ENCODE data around the gene OR10Z1.

OR10Z1 gene, protein sequence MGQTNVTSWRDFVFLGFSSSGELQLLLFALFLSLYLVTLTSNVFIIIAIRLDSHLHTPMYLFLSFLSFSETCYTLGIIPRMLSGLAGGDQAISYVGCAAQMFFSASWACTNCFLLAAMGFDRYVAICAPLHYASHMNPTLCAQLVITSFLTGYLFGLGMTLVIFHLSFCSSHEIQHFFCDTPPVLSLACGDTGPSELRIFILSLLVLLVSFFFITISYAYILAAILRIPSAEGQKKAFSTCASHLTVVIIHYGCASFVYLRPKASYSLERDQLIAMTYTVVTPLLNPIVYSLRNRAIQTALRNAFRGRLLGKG

DNA sequence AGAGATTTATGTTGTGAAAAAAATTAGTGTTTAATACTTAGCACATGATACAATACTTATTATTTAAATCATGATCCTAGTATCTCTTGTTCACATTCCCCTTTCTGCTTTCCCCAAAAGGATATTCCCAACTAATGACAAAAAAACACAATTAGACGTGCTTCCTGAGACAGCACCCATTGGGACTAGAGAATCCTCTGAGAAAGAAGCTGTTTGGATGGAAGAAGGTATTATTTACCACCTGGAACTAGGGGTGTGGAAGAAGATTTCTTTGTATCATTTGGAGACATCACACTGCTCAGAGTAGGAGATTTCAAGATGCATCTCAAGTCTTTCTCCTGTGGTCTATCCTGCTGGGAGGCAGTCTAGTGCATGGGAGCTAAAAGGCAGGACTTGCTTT, at the start of gene OR10Z1:
Gene OR10Z1, plus strand, starts transcription at position 301 of the 400 bp plus-strand sequence. CDS start 1,171 bp downstream, outside the sequence.
- H3K4me3 Mint-ChIP-seq: no peak within 1 kb of the TSS
- no peaks in the 10 kb centered on the region for H3K36me3 Mint-ChIP-seq (ENCODE audit: low read depth)
- DNase-seq (ENCODE audit: low spot score): no peak
- no peaks in the 10 kb centered on the region for H3K9me3 Mint-ChIP-seq
- no peaks in the 10 kb centered on the region for H3K27me3 Mint-ChIP-seq (ENCODE audit: low read depth)
- H3K27ac Mint-ChIP-seq: no peak within 1 kb of the TSS
- H3K4me1 Mint-ChIP-seq (ENCODE audit: low read depth): no peaks in the 10 kb centered on the region

DNA sequence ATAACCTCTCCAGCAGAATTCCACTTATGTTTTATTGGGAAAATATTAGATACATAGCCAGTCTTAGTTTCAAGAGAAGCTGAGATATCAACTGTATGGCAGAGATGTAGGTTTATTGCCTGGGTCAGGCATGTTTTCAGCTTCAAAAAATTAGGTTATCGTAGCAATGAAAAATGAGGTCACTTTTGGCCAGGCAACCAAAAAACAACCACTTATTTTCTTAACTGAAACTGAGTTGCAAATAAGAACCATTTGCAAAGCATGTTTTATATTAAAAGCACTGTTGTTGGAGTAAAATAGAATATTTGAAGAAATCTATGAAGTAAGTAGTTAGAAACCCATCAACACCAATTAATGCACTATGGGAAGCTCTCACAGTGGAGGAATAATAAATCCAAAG, 45.4 kb upstream of the OR10Z1 start:
- DNase-seq (ENCODE audit: low spot score): no peak
- H3K4me3 Mint-ChIP-seq: no peak overlapping the region
- no peaks in the 10 kb centered on the region for H3K27me3 Mint-ChIP-seq (ENCODE audit: low read depth)

GRCh38 chr1:158563853-158564252, 41.2 kb upstream of the OR10Z1 start:
- Mint-ChIP-seq H3K27ac (no peak overlapping the region), H3K4me3 (no peak overlapping the region), H3K9me3 (no peaks in the 10 kb centered on the region), H3K27me3 (ENCODE audit: low read depth) (peaks cover 2% of the 10 kb centered on the region), H3K36me3 (ENCODE audit: low read depth) (no peaks in the 10 kb centered on the region), H3K4me1 (ENCODE audit: low read depth) (peaks cover 2% of the 10 kb centered on the region)
- DNase-seq (ENCODE audit: low spot score): no peak

More for the DNA sequence above, 45.4 kb upstream of the OR10Z1 start:
- peaks cover 2% of the 10 kb centered on the region for H3K4me1 Mint-ChIP-seq (ENCODE audit: low read depth)
- no peaks in the 10 kb centered on the region for H3K36me3 Mint-ChIP-seq (ENCODE audit: low read depth)
- no peak overlapping the region for H3K27ac Mint-ChIP-seq
- no peaks in the 10 kb centered on the region for H3K9me3 Mint-ChIP-seq

DNA sequence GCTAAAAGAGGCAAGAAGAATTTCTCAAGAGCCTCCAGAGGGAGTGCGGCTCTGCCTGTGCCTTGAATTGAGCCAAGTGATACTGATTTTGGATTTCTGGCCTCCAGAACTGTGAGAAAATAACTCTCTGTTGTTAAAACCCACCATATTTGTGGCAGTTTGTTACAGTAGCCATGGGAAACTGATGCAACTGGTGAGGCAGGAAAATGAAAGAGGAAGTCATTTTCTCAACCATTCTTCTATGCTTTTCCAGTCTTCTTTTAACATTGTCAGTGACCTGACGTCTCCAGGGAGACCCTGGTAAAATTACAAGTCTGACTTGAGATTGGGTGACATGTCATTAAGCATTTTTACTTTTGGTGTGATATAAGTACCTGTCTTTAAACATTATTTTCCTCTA, 40.5 kb upstream of the OR10Z1 start:
- peaks cover 2% of the 10 kb centered on the region for H3K27me3 Mint-ChIP-seq (ENCODE audit: low read depth)
- H3K4me3 Mint-ChIP-seq: no peak overlapping the region
- no peak overlapping the region for H3K27ac Mint-ChIP-seq
- H3K4me1 Mint-ChIP-seq (ENCODE audit: low read depth): peaks cover 2% of the 10 kb centered on the region
- no peak for DNase-seq (ENCODE audit: low spot score)
- H3K36me3 Mint-ChIP-seq (ENCODE audit: low read depth): no peaks in the 10 kb centered on the region
- H3K9me3 Mint-ChIP-seq: no peaks in the 10 kb centered on the region

GRCh38 chr1:158570480-158570879, 34.6 kb upstream of the OR10Z1 start, which contains the start of gene OR6P1:
TSS of gene OR6P1 (minus strand) at chr1:158570580. CDS start at chr1:158563604, 6,976 bp downstream.
- H3K27ac Mint-ChIP-seq: no peak within 1 kb of the TSS
- H3K4me3 Mint-ChIP-seq: no peak within 1 kb of the TSS
- H3K27me3 Mint-ChIP-seq (ENCODE audit: low read depth): peaks cover 10% of the 10 kb centered on the region
- DNase-seq (ENCODE audit: low spot score): no peak
- H3K36me3 Mint-ChIP-seq (ENCODE audit: low read depth): no peaks in the 10 kb centered on the region
- no peaks in the 10 kb centered on the region for H3K4me1 Mint-ChIP-seq (ENCODE audit: low read depth)
- H3K9me3 Mint-ChIP-seq: no peaks in the 10 kb centered on the region

- Mint-ChIP-seq H3K27me3 (ENCODE audit: low read depth) (peaks cover 10% of the 10 kb centered on the region), H3K9me3 (no peaks in the 10 kb centered on the region), H3K4me1 (ENCODE audit: low read depth) (no peaks in the 10 kb centered on the region), H3K4me3 (no peak overlapping the region), H3K36me3 (ENCODE audit: low read depth) (no peaks in the 10 kb centered on the region), H3K27ac (no peak overlapping the region)
- DNase-seq (ENCODE audit: low spot score): no peak
Measured at GRCh38 chr1:158572226-158572625, 32.8 kb upstream of the OR10Z1 start.

GRCh38 chr1:158577561-158577960, 27.5 kb upstream of the OR10Z1 start:
- no peak for DNase-seq (ENCODE audit: low spot score)
- no peaks in the 10 kb centered on the region for H3K4me1 Mint-ChIP-seq (ENCODE audit: low read depth)
- H3K27ac Mint-ChIP-seq: no peak overlapping the region
- no peaks in the 10 kb centered on the region for H3K27me3 Mint-ChIP-seq (ENCODE audit: low read depth)
- H3K36me3 Mint-ChIP-seq (ENCODE audit: low read depth): no peaks in the 10 kb centered on the region
- H3K4me3 Mint-ChIP-seq: no peak overlapping the region
- no peaks in the 10 kb centered on the region for H3K9me3 Mint-ChIP-seq

DNA sequence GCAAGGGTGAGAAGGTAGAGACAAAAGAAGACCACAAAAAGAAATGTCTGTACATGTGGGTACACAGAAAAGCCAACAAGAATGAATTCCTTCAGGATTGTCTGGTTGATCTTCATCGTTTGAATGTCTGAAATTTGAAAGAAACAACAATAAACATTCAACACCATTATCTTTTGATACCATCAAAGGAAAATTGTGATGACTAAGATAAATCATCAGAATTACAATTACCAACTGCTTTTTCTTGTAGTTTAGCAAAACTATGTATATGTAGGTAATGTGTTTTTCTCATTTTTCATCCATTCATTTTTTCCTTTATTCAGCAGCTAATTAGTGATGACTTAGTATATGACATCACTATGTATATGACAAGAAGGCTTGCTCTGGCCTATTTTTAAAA, 25.3 kb upstream of the OR10Z1 start, which contains the start of gene OR10X1:
Gene OR10X1, minus strand, starts transcription at position 167 of the 400 bp plus-strand sequence. Its CDS starts 0 bp downstream, at position 167.
- Mint-ChIP-seq H3K27me3 (ENCODE audit: low read depth) (no peaks in the 10 kb centered on the region), H3K9me3 (no peaks in the 10 kb centered on the region), H3K36me3 (ENCODE audit: low read depth) (no peaks in the 10 kb centered on the region), H3K4me3 (no peak within 1 kb of the TSS), H3K4me1 (ENCODE audit: low read depth) (no peaks in the 10 kb centered on the region), H3K27ac (no peak within 1 kb of the TSS)
- no peak for DNase-seq (ENCODE audit: low spot score)

DNA sequence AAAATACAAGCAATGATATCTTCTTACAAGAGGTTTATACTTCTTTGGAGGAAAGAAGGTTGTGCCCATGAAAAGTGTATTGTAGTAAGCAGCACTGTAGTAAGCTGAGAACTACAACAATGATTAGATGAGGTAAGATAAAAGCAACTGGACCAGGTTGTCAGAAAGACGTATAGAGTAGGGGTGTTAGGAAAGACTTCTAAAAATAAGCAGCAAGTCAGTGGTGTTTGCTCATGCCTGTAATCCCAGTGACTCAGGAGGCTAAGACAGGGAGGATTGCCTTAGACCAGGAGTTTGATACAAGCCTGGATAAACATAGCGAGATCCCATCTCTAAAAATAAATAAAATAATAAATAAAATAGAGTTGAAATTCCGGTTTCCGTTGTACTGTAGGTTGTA, 21.1 kb upstream of the OR10Z1 start:
- Mint-ChIP-seq H3K9me3 (no peaks in the 10 kb centered on the region), H3K27me3 (ENCODE audit: low read depth) (no peaks in the 10 kb centered on the region), H3K27ac (no peak overlapping the region), H3K4me3 (no peak overlapping the region), H3K4me1 (ENCODE audit: low read depth) (no peaks in the 10 kb centered on the region), H3K36me3 (ENCODE audit: low read depth) (no peaks in the 10 kb centered on the region)
- DNase-seq (ENCODE audit: low spot score): no peak

- Mint-ChIP-seq H3K4me3 (no peak overlapping the region), H3K27ac (no peak overlapping the region), H3K9me3 (no peaks in the 10 kb centered on the region), H3K27me3 (ENCODE audit: low read depth) (no peaks in the 10 kb centered on the region), H3K36me3 (ENCODE audit: low read depth) (no peaks in the 10 kb centered on the region), H3K4me1 (ENCODE audit: low read depth) (no peaks in the 10 kb centered on the region)
- DNase-seq (ENCODE audit: low spot score): no peak
Measured at GRCh38 chr1:158586942-158587341, 18.1 kb upstream of the OR10Z1 start.

GRCh38 chr1:158600735-158601134, 4.3 kb upstream of the OR10Z1 start:
- no peak for DNase-seq (ENCODE audit: low spot score)
- peaks cover 1% of the 10 kb centered on the region for H3K36me3 Mint-ChIP-seq (ENCODE audit: low read depth)
- H3K27me3 Mint-ChIP-seq (ENCODE audit: low read depth): no peaks in the 10 kb centered on the region
- H3K9me3 Mint-ChIP-seq: peaks cover 15% of the 10 kb centered on the region
- no peak overlapping the region for H3K27ac Mint-ChIP-seq
- H3K4me3 Mint-ChIP-seq: no peak overlapping the region
- no peaks in the 10 kb centered on the region for H3K4me1 Mint-ChIP-seq (ENCODE audit: low read depth)

- H3K27ac Mint-ChIP-seq: no peak overlapping the region
- peaks cover 2% of the 10 kb centered on the region for H3K4me1 Mint-ChIP-seq (ENCODE audit: low read depth)
- H3K27me3 Mint-ChIP-seq (ENCODE audit: low read depth): peaks cover 2% of the 10 kb centered on the region
- H3K4me3 Mint-ChIP-seq: no peak overlapping the region
- H3K9me3 Mint-ChIP-seq: no peaks in the 10 kb centered on the region
- H3K36me3 Mint-ChIP-seq (ENCODE audit: low read depth): no peaks in the 10 kb centered on the region
- DNase-seq (ENCODE audit: low spot score): no peak
Measured at GRCh38 chr1:158607296-158607695, 2.2 kb downstream of the OR10Z1 start.

DNA sequence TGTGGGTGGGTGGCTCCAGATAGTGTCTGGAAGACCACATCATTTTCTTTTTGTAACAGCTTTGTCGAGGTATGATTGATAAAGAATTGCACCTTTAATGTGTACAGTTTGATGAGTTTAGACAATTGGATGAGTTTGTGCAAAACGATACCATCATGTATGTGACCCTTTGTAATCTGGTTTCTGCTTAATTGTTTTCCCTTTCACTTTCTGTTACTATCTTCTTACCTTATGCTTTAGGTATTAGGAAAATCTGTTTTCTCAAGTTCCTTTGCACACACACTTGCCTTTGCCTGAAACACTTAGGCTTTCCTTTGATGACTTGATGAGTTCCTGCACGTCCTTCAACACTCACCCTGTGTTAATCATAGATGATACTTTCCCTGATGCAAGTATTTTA, 6.8 kb downstream of the OR10Z1 start:
- peaks cover 2% of the 10 kb centered on the region for H3K4me1 Mint-ChIP-seq (ENCODE audit: low read depth)
- H3K4me3 Mint-ChIP-seq: no peak overlapping the region
- DNase-seq (ENCODE audit: low spot score): no peak
- H3K27ac Mint-ChIP-seq: no peak overlapping the region
- no peaks in the 10 kb centered on the region for H3K36me3 Mint-ChIP-seq (ENCODE audit: low read depth)
- H3K27me3 Mint-ChIP-seq (ENCODE audit: low read depth): peaks cover 2% of the 10 kb centered on the region
- no peaks in the 10 kb centered on the region for H3K9me3 Mint-ChIP-seq

GRCh38 chr1:158613764-158614163, 8.7 kb downstream of the OR10Z1 start:
- Mint-ChIP-seq H3K27ac (no peak overlapping the region), H3K4me3 (no peak overlapping the region), H3K27me3 (ENCODE audit: low read depth) (peaks cover 2% of the 10 kb centered on the region), H3K36me3 (ENCODE audit: low read depth) (no peaks in the 10 kb centered on the region), H3K9me3 (no peaks in the 10 kb centered on the region), H3K4me1 (ENCODE audit: low read depth) (peaks cover 2% of the 10 kb centered on the region)
- no peak for DNase-seq (ENCODE audit: low spot score)

- no peak overlapping the region for H3K4me3 Mint-ChIP-seq
- DNase-seq (ENCODE audit: low spot score): no peak
- no peak overlapping the region for H3K27ac Mint-ChIP-seq
- H3K9me3 Mint-ChIP-seq: no peaks in the 10 kb centered on the region
- no peaks in the 10 kb centered on the region for H3K4me1 Mint-ChIP-seq (ENCODE audit: low read depth)
- no peaks in the 10 kb centered on the region for H3K36me3 Mint-ChIP-seq (ENCODE audit: low read depth)
- peaks cover 3% of the 10 kb centered on the region for H3K27me3 Mint-ChIP-seq (ENCODE audit: low read depth)
Measured at GRCh38 chr1:158638146-158638545, 33.1 kb downstream of the OR10Z1 start.

Measured in T-helper 2 cell treated with Interferon-gamma antibody and Interleukin-4, amounts not matched to agents 5 μg/mL and 100 μg/mL, for 36 hours (primary cell).